Upper lobe of left lung (tissue), 6 donors: ENCODE measurements around the gene PPP6R2. TPM values are rescaled to one million over a fixed set of nuclear protein-coding genes. Genes with fewer than 3 reads are reported as not detected.
"Not testable (repeated sequence)": the region's sequence is repeated elsewhere in the genome, so short reads cannot be mapped to it uniquely, and the experiment has no call there.

ENCODE experiments used
- ATAC-seq, 2 donors: fragments of 200-7000 bp; cut with Tn5 transposase; one replicate each; pipeline ENCODE4 v1.9.1; 2022; ENCODE audit warnings: mild to moderate bottlenecking in 2 of 2, moderate library complexity in 2 of 2; ENCODE audit not compliant: low FRiP score in 2 of 2
- DNase-seq, 2 donors: peaks; one replicate each; pipeline ENCODE4 v3.0.0-alpha.2; 2019 to 2020
- H3K27ac ChIP-seq, 4 donors: fragments of 200-600 bp; sonication (generic); one replicate each; pipeline ENCODE4 v1.5.1; 2016 to 2019
- H3K27me3 ChIP-seq, 4 donors: fragments of 200-600 bp; sonication (generic); one replicate each; pipeline ENCODE4 v1.5.1; 2017 to 2019
- H3K36me3 ChIP-seq, 4 donors: fragments of 200-600 bp; sonication (generic); one replicate each; pipeline ENCODE4 v1.5.1; 2016 to 2019
- H3K4me1 ChIP-seq, 4 donors: fragments of 200-600 bp; sonication (generic); one replicate each; pipeline ENCODE4 v1.5.1; 2018 to 2019
- H3K4me3 ChIP-seq, 4 donors: fragments of 200-600 bp; sonication (generic); one replicate each; pipeline ENCODE4 v1.5.1; 2017 to 2019; ENCODE audit warnings: mild to moderate bottlenecking in 2 of 4, moderate library complexity in 1 of 4
- H3K9me3 ChIP-seq, 4 donors: fragments of 200-600 bp; sonication (generic); one replicate each; pipeline ENCODE4 v1.5.1; 2018 to 2019
- CTCF ChIP-seq, 6 experiments: fragments of 450-650 bp in 4 of 6; fragments of 200-600 bp in 2 of 6; sonication (generic) in 2 of 6; IDR thresholded peaks; one replicate each; pipeline ENCODE4 v1.5.1; 2016 to 2019; ENCODE audit warnings: antibody characterized with exemption in 6 of 6
- EP300 ChIP-seq, 4 donors: sonication (generic); formaldehyde crosslinking; IDR thresholded peaks; one replicate each; pipeline ENCODE4 v1.5.1; 2017; ENCODE audit warnings: antibody characterized with exemption in 4 of 4, control low read depth in 2 of 4
- POLR2A ChIP-seq, 4 donors: fragments of 450-650 bp; IDR thresholded peaks; one replicate each; pipeline ENCODE4 v1.5.1; 2016 to 2017; ENCODE audit warnings: antibody characterized with exemption in 4 of 4, mild to moderate bottlenecking in 2 of 4
- POLR2AphosphoS5 ChIP-seq, 2 donors: sonication (generic); formaldehyde crosslinking; IDR thresholded peaks; one replicate each; pipeline ENCODE4 v1.5.1; 2017; ENCODE audit warnings: antibody characterized with exemption in 2 of 2
- WGBS, 2 donors: methylation state at CpG; one replicate each; pipeline ENCODE4 v1.1.5; 2017 to 2018; 5-methylcytosine and 5-hydroxymethylcytosine counted together
- total RNA-seq, 6 donors: library from RNA; depleted of rRNA in 4 of 6; stranded (reverse); fragments of >200 nt in 4 of 6; gene quantifications; one replicate each; pipeline versions ENCODE4 v1.1.0 to v1.2.1, GENCODE V29; 2016 to 2021
- donor health status: DM: no; HTN: no; CAD: no; lungs with moderate emphysema.
- donor health status: DM: no; HTN: yes; CAD: no; lungs with severe emphysema.

The PPP6R2 gene
- total RNA-seq, 6 donors from 2014 or later = 53.0 to 264 (median 63.8) TPM

- no peaks in the 10 kb centered on the region for H3K36me3 ChIP-seq
- TF ChIP-seq POLR2AphosphoS5 (IDR thresholded peaks at IDR 0.05) (no peak), CTCF (IDR thresholded peaks at IDR 0.05) (no peak), POLR2A (IDR thresholded peaks at IDR 0.05) (no peak), EP300 (IDR thresholded peaks at IDR 0.05) (no peak)
- WGBS, 2 donors = 83 to 94% methylated on average over 8 to 9 of the region's 10 CpGs
- H3K4me1 ChIP-seq = peaks cover 0 to 2% (median 1%) of the 10 kb centered on the region in 4 donors
- H3K4me3 ChIP-seq = no peak overlapping the region
- no peaks in the 10 kb centered on the region for H3K27me3 ChIP-seq
- ATAC-seq = no peak
- H3K27ac ChIP-seq = no peak overlapping the region
- H3K9me3 ChIP-seq = no peaks in the 10 kb centered on the region
- peak in 1 of 2 donors; percentile 57 for DNase-seq
Measured at GRCh38 chr22:50320671-50321325, 22.3 kb upstream of the PPP6R2 start.

GRCh38 chr22:50322382-50323104 is 20.6 kb upstream of the PPP6R2 start:
- H3K36me3 ChIP-seq, ATAC-seq, DNase-seq, H3K4me3 ChIP-seq, H3K27me3 ChIP-seq, H3K27ac ChIP-seq, H3K9me3 ChIP-seq: not testable (repeated sequence)
- H3K4me1 ChIP-seq = peaks cover 7 to 13% (median 11%) of the 10 kb centered on the region in 4 donors
- 84 to 88% methylated on average over 9 to 10 of the region's 10 CpGs for WGBS, 2 donors

- TF ChIP-seq POLR2AphosphoS5 (IDR thresholded peaks at IDR 0.05) = no peak
- TF ChIP-seq CTCF (IDR thresholded peaks at IDR 0.05) = no peak
- TF ChIP-seq POLR2A (IDR thresholded peaks at IDR 0.05) = no peak
- no peak for TF ChIP-seq EP300 (IDR thresholded peaks at IDR 0.05)
- Histone ChIP-seq H3K36me3 (no peaks in the 10 kb centered on the region), H3K4me3 (no peak overlapping the region), H3K27ac (no peak overlapping the region), H3K27me3 (no peaks in the 10 kb centered on the region), H3K9me3 (no peaks in the 10 kb centered on the region), H3K4me1 (peaks cover 12 to 20% (median 16%) of the 10 kb centered on the region in 4 donors)
- 95 to 96% methylated on average over 2 to 5 of the region's 5 CpGs for WGBS, 2 donors
- DNase-seq (no peak), ATAC-seq (no peak)
Measured at GRCh38 chr22:50323900-50324299, 19.2 kb upstream of the PPP6R2 start.

GRCh38 chr22:50325444-50326224 is 17.5 kb upstream of the PPP6R2 start:
- 83 to 91% methylated on average over 13 to 19 of the region's 19 CpGs for WGBS, 2 donors

More at GRCh38 chr22:50325444-50326224, 17.5 kb upstream of the PPP6R2 start:
- H3K36me3 ChIP-seq = no peaks in the 10 kb centered on the region
- H3K9me3 ChIP-seq = no peaks in the 10 kb centered on the region
- ATAC-seq (no peak), DNase-seq (no peak)
- peaks cover 12 to 20% (median 16%) of the 10 kb centered on the region in 4 donors for H3K4me1 ChIP-seq
- peak overlapping the region in 2 of 4 donors; percentile 62 to 95 for H3K4me3 ChIP-seq
- TF ChIP-seq CTCF (IDR thresholded peaks at IDR 0.05) (no peak), POLR2AphosphoS5 (IDR thresholded peaks at IDR 0.05) (no peak), POLR2A (IDR thresholded peaks at IDR 0.05) (no peak), EP300 (IDR thresholded peaks at IDR 0.05) (no peak)
- no peaks in the 10 kb centered on the region for H3K27me3 ChIP-seq
- no peak overlapping the region for H3K27ac ChIP-seq
